RWPE1 (cell line): ENCODE results near the gene SYNE2.

Experiments used
- CTCF ChIA-PET: fragments of 350-600 bp; sonication (Branson Sonifier 250); formaldehyde crosslinking; extraction: SDS; loops from one replicate; lab custom pipeline; 2021; lab: Yijun Ruan, JAX
- POLR2A ChIA-PET: fragments of 400-600 bp; formaldehyde crosslinking; extraction: SDS; loops from one replicate; lab custom pipeline; 2020; ENCODE audit warnings: antibody characterized with exemption; ENCODE audit not compliant: low non-redundant PET; lab: Yijun Ruan, JAX
- DNase-seq: peaks from one replicate; pipeline ENCODE4 v3.0.0; 2012; ENCODE audit warnings: low spot score
- H3K27ac ChIP-seq: fragments of 450-650 bp; 2 replicates; pipeline ENCODE4 v1.5.1; 2017
- CTCF ChIP-seq: fragments of 450-650 bp; conservative IDR thresholded peaks from 2 replicates; pipeline ENCODE4 v1.5.1; 2017; ENCODE audit warnings: low read depth, mild to moderate bottlenecking

Gene SYNE2

GRCh38 chr14:64247195-64247594 is 394.4 kb downstream of the SYNE2 start:
- TF ChIP-seq CTCF = no peak
- POLR2A ChIA-PET = no interaction called here
- CTCF ChIA-PET = no interaction called here
- DNase-seq = no peak
- H3K27ac ChIP-seq = no peak overlapping the region

- TF ChIP-seq CTCF = no peak
- ChIA-PET CTCF (no interaction called here), POLR2A (no interaction called here)
- no peak overlapping the region for H3K27ac ChIP-seq
- no peak for DNase-seq
Observed at GRCh38 chr14:64248689-64249088, 395.9 kb downstream of the SYNE2 start.

- ChIA-PET POLR2A (no interaction called here), CTCF (no interaction called here)
Observed at GRCh38 chr14:64249363-64249762, 396.6 kb downstream of the SYNE2 start.

GRCh38 chr14:64253672-64254071 is 400.9 kb downstream of the SYNE2 start:
- DNase-seq = peak; percentile 35
- POLR2A ChIA-PET = no interaction called here
- no peak for TF ChIP-seq CTCF
- CTCF ChIA-PET = no interaction called here
- no peak overlapping the region for H3K27ac ChIP-seq

More at GRCh38 chr14:64249363-64249762, 396.6 kb downstream of the SYNE2 start:
- no peak for DNase-seq
- no peak for TF ChIP-seq CTCF
- H3K27ac ChIP-seq = no peak overlapping the region

- H3K27ac ChIP-seq = no peak overlapping the region
- no peak for TF ChIP-seq CTCF
- ChIA-PET POLR2A (no interaction called here), CTCF (no interaction called here)
- no peak for DNase-seq
Observed at GRCh38 chr14:64255756-64256155, 403.0 kb downstream of the SYNE2 start.

GRCh38 chr14:64260418-64260817 is 407.6 kb downstream of the SYNE2 start:
- ChIA-PET POLR2A (no interaction called here), CTCF (no interaction called here)
- TF ChIP-seq CTCF = no peak
- no peak overlapping the region for H3K27ac ChIP-seq
- no peak for DNase-seq

- no peak for TF ChIP-seq CTCF
- no peak overlapping the region for H3K27ac ChIP-seq
- ChIA-PET POLR2A (no interaction called here), CTCF (interaction anchor here (0.5 to 1.0 kb wide), 2 partner anchors 39 to 762 kb away, joined by 3 read pairs; no protein-coding TSS in a partner anchor)
- DNase-seq = no peak
Observed at GRCh38 chr14:64265222-64265621, 412.4 kb downstream of the SYNE2 start.
